HepG2 (cell line): Measurements from ENCODE around the gene PRMT7. TPM values are rescaled to one million over a fixed set of nuclear protein-coding genes. Genes with fewer than 3 reads are reported as not detected.

Experiments
- GPBP1L1 ChIP-seq: sonication (generic); formaldehyde crosslinking; IDR thresholded peaks from 2 replicates; pipeline ENCODE4 v1.5.0; 2020; ENCODE audit warnings: mild to moderate bottlenecking, missing genetic modification reagents
- KDM5A ChIP-seq: fragments of 200-600 bp; sonication (generic); IDR thresholded peaks from 2 replicates; pipeline ENCODE4 v1.7.0; 2018; ENCODE audit warnings: antibody characterized with exemption, mild to moderate bottlenecking, low read length, borderline replicate concordance
- MAZ ChIP-seq, 2 experiments: sonication (generic) in 1 of 2; formaldehyde crosslinking in 1 of 2; IDR thresholded peaks; 2 replicates each; pipeline versions ENCODE4 v1.5.0 to v1.6.1; 2012 to 2020; ENCODE audit warnings: low read depth in 2 of 2, mild to moderate bottlenecking in 2 of 2, borderline replicate concordance in 1 of 2, improper control_type of control experiment in 1 of 2, low read length in 1 of 2, missing genetic modification reagents in 1 of 2, moderate library complexity in 1 of 2
- MNT ChIP-seq: fragments of 450-650 bp; IDR thresholded peaks from 2 replicates; pipeline ENCODE4 v1.6.1; 2016
- ZFP37 ChIP-seq: sonication (generic); formaldehyde crosslinking; IDR thresholded peaks from 2 replicates; pipeline ENCODE4 v1.4.0; 2020; ENCODE audit warnings: missing genetic modification reagents, borderline replicate concordance
- ZNF274 ChIP-seq: sonication (generic); formaldehyde crosslinking; IDR thresholded peaks from 2 replicates; pipeline ENCODE4 v1.5.1; 2020; ENCODE audit warnings: mild to moderate bottlenecking, missing genetic modification reagents
- ZNF567 ChIP-seq: sonication (generic); formaldehyde crosslinking; IDR thresholded peaks from 2 replicates; pipeline ENCODE4 v1.8.1; 2023; ENCODE audit warnings: mild to moderate bottlenecking, missing genetic modification reagents, borderline replicate concordance
- ZNF766 ChIP-seq: sonication (generic); formaldehyde crosslinking; IDR thresholded peaks from 2 replicates; pipeline ENCODE4 v1.5.0; 2020; ENCODE audit warnings: missing genetic modification reagents, borderline replicate concordance
- ZSCAN21 ChIP-seq: sonication (generic); formaldehyde crosslinking; IDR thresholded peaks from 2 replicates; pipeline ENCODE4 v1.8.0; 2022; ENCODE audit warnings: mild to moderate bottlenecking, missing genetic modification reagents, moderate library complexity, borderline replicate concordance
- polyA plus RNA-seq, 8 experiments: library from polyadenylated mRNA; depleted of rRNA in 3 of 8; stranded (reverse) in 7 of 8; unstranded in 1 of 8; fragments of >200 nt; fragmentation: Illumina TruSeq in 4 of 8; extraction: Trizol in 4 of 8; gene quantifications; 2 replicates each; pipeline versions ENCODE4 v1.2.1 to v1.2.3, GENCODE V29; 2011 to 2016; ENCODE audit warnings: low read depth in 4 of 8, missing spikeins in 1 of 8, mixed read lengths in 1 of 8; ENCODE audit not compliant: insufficient read depth in 1 of 8
- total RNA-seq, 5 experiments: library from RNA; depleted of rRNA; stranded (reverse); fragments of >200 nt; fragmentation: Illumina TruSeq; extraction: Trizol; gene quantifications; 2 replicates each; pipeline ENCODE4 v1.2.3, GENCODE V29; 2016; ENCODE audit warnings: low read depth in 1 of 5
- TF ChIP-seq, protein P1 (sequence below): IDR thresholded peaks from 2 replicates; pipeline ENCODE4 v1.6.1; 2016; ENCODE audit warnings: low read depth
- TF ChIP-seq, protein P2 (sequence below): sonication (generic); formaldehyde crosslinking; IDR thresholded peaks from 2 replicates; pipeline ENCODE4 v1.4.0; 2020; ENCODE audit warnings: missing genetic modification reagents
- TF ChIP-seq, protein P3 (sequence below): sonication (generic); formaldehyde crosslinking; IDR thresholded peaks from 2 replicates; pipeline ENCODE4 v1.5.0; 2020; ENCODE audit warnings: mild to moderate bottlenecking, missing genetic modification reagents

PRMT7 gene
- total and polyA plus RNA-seq, 2 of the 13 experiments (the other 11 are each of a cell fraction or from before 2014, with no cell fraction given), result 47.5 to 55.0 TPM

DNA sequence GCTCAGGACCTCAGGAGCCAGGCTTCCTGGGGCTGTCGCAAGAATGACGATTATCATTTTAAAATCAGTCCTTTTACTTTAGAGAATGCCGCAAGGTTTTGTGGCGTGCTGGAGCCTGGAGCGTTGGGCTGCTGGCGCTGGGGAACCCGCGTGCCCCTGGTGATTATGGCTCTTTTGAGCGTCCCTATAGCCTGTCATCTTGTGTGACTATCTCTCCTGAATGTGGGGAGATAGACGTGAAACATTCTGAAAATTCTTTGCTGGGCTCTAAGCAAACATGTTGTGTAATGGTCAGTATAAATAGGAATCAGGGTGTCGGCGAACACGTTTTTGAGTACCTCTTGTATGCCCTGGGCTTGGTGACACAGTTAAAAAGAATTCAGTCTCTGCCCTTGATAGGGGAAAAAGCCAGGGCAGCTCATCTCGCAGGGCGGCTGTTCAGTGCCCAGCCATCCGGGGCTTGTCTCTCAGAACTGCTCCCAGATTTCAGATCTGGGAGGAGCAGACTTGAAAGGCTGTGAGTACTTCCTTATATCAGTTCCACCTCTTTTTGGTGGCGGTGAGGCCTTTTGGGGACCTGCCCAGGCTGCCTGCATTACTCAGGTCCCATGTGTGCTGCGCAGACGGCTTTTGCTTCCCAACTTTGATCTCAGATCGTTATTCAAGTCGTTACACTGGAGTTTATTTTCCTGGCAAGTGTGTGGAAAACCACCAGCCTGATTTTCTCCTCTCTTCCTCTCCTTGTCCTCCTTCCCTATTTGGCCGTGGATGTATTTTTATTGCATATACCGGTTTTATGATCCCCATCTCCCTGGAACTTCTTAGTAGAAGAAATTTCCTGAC is 45.5 kb upstream of the PRMT7 start (continued):
- TF ChIP-seq, protein P1, sequence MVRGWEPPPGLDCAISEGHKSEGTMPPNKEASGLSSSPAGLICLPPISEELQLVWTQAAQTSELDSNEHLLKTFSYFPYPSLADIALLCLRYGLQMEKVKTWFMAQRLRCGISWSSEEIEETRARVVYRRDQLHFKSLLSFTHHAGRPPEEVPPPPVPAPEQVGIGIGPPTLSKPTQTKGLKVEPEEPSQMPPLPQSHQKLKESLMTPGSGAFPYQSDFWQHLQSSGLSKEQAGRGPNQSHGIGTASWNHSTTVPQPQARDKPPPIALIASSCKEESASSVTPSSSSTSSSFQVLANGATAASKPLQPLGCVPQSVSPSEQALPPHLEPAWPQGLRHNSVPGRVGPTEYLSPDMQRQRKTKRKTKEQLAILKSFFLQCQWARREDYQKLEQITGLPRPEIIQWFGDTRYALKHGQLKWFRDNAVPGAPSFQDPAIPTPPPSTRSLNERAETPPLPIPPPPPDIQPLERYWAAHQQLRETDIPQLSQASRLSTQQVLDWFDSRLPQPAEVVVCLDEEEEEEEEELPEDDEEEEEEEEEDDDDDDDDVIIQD (CRISPR knock-in tag), result no peak; the same call in 1 of the 2 replicates
- 0 out of 2 replicates have a peak, but pooled peaks have one; percentile 47 for TF ChIP-seq MAZ (IDR thresholded peaks at IDR 0.05; ENCODE audit: borderline replicate concordance, low read depth, low read length)
- peak; percentile 26; the same call in 1 of the 2 replicates for TF ChIP-seq MAZ (CRISPR knock-in tag; IDR thresholded peaks at IDR 0.05; ENCODE audit: low read depth)
- TF ChIP-seq ZNF274, result no peak; the same call in 1 of the 2 replicates
- TF ChIP-seq, protein P2, sequence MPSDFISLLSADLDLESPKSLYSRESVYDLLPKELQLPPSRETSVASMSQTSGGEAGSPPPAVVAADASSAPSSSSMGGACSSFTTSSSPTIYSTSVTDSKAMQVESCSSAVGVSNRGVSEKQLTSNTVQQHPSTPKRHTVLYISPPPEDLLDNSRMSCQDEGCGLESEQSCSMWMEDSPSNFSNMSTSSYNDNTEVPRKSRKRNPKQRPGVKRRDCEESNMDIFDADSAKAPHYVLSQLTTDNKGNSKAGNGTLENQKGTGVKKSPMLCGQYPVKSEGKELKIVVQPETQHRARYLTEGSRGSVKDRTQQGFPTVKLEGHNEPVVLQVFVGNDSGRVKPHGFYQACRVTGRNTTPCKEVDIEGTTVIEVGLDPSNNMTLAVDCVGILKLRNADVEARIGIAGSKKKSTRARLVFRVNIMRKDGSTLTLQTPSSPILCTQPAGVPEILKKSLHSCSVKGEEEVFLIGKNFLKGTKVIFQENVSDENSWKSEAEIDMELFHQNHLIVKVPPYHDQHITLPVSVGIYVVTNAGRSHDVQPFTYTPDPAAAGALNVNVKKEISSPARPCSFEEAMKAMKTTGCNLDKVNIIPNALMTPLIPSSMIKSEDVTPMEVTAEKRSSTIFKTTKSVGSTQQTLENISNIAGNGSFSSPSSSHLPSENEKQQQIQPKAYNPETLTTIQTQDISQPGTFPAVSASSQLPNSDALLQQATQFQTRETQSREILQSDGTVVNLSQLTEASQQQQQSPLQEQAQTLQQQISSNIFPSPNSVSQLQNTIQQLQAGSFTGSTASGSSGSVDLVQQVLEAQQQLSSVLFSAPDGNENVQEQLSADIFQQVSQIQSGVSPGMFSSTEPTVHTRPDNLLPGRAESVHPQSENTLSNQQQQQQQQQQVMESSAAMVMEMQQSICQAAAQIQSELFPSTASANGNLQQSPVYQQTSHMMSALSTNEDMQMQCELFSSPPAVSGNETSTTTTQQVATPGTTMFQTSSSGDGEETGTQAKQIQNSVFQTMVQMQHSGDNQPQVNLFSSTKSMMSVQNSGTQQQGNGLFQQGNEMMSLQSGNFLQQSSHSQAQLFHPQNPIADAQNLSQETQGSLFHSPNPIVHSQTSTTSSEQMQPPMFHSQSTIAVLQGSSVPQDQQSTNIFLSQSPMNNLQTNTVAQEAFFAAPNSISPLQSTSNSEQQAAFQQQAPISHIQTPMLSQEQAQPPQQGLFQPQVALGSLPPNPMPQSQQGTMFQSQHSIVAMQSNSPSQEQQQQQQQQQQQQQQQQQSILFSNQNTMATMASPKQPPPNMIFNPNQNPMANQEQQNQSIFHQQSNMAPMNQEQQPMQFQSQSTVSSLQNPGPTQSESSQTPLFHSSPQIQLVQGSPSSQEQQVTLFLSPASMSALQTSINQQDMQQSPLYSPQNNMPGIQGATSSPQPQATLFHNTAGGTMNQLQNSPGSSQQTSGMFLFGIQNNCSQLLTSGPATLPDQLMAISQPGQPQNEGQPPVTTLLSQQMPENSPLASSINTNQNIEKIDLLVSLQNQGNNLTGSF (CRISPR knock-in tag), result peak; percentile 23; the same call in 1 of the 2 replicates
- no peak; the same call in 1 of the 2 replicates for TF ChIP-seq ZSCAN21
- TF ChIP-seq ZFP37 (CRISPR knock-in tag), result no peak
- TF ChIP-seq, protein P3, sequence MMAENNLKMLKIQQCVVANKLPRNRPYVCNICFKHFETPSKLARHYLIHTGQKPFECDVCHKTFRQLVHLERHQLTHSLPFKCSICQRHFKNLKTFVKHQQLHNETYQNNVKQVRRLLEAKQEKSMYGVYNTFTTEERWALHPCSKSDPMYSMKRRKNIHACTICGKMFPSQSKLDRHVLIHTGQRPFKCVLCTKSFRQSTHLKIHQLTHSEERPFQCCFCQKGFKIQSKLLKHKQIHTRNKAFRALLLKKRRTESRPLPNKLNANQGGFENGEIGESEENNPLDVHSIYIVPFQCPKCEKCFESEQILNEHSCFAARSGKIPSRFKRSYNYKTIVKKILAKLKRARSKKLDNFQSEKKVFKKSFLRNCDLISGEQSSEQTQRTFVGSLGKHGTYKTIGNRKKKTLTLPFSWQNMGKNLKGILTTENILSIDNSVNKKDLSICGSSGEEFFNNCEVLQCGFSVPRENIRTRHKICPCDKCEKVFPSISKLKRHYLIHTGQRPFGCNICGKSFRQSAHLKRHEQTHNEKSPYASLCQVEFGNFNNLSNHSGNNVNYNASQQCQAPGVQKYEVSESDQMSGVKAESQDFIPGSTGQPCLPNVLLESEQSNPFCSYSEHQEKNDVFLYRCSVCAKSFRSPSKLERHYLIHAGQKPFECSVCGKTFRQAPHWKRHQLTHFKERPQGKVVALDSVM, result no peak
- peak; percentile 25; the same call in 1 of the 2 replicates for TF ChIP-seq ZNF766
- no peak for TF ChIP-seq ZNF567 (CRISPR knock-in tag)
- no peak for TF ChIP-seq GPBP1L1 (CRISPR knock-in tag)
- TF ChIP-seq KDM5A, result no peak
- TF ChIP-seq MNT, result peak; percentile 66
